ENCODE results near the gene TMCO4. TPM values are rescaled to one million over a fixed set of nuclear protein-coding genes. Genes with fewer than 3 reads are reported as not detected.

TMCO4 gene
- total and polyA plus RNA-seq, 2 of the 4 experiments (the other 2 are of a cell fraction): 7.3 to 8.6 TPM

GRCh38 chr1:19648689-19649088 lies 151.0 kb downstream of the TMCO4 start:
- H3K4me2 ChIP-seq (ENCODE audit: low read depth, low read length): no peak overlapping the region
- H3K56ac ChIP-seq (ENCODE audit: extremely low read depth, insufficient read depth, low read length): no peak overlapping the region
- H2AK5ac ChIP-seq (ENCODE audit: low read depth, low read length): no peak overlapping the region
- H3K4me3 ChIP-seq (ENCODE audit: insufficient read depth, low read depth, low read length): no peak overlapping the region
- H4K91ac ChIP-seq (ENCODE audit: insufficient read depth, low read depth, low read length): no peak overlapping the region
- peaks cover 19% of the 10 kb centered on the region; the same call in 1 of the 2 replicates for H3K4me1 ChIP-seq (ENCODE audit: control insufficient read depth, insufficient read depth, low read length)
- H2BK15ac ChIP-seq (ENCODE audit: low read depth, low read length): no peak overlapping the region
- BruUV-seq (replicated peaks): no TSS peak
- dilution Hi-C loops (cut with HindIII; ENCODE audit: low sequenced_read_pairs, unreplicated experiment): no loop called here
- ChIA-PET POLR2A (ENCODE audit: unreplicated experiment) (no interaction called here), CTCF (interaction anchor here (0.5 to 1.0 kb wide), 2 partner anchors 148 to 624 kb away, joined by 3 to 4 read pairs; no protein-coding TSS in a partner anchor)
- no peaks in the 10 kb centered on the region for H3K27me3 ChIP-seq (ENCODE audit: control insufficient read depth, insufficient read depth, low read length)
- in situ Hi-C loops (cut with MboI; ENCODE audit: low sequenced_read_pairs): loop anchor here (5.0 to 10.0 kb wide), 2 partner anchors 164 to 306 kb away; partner anchors contain the start of gene CAPZB
- H4K5ac ChIP-seq (ENCODE audit: low read depth, low read length): no peak overlapping the region
- H3K9ac ChIP-seq (ENCODE audit: low read depth, low read length): no peak overlapping the region
- H2AFZ ChIP-seq (replicated peaks; ENCODE audit: low read length, poor library complexity): peak overlapping the region; percentile 11
- H3K36me3 ChIP-seq (ENCODE audit: control insufficient read depth, insufficient read depth, low read length): peaks cover 2% of the 10 kb centered on the region; the same call in 1 of the 2 replicates
- H2BK5ac ChIP-seq (ENCODE audit: low read depth, low read length, poor library complexity, severe bottlenecking): no peak overlapping the region
- no peak overlapping the region for H3K27ac ChIP-seq (ENCODE audit: insufficient read depth, low read length)
- intact Hi-C loops (cut with micrococcal nuclease): no loop called here
- TF ChIP-seq MAFK (IDR thresholded peaks at IDR 0.05; ENCODE audit: low read depth, low read length) (no peak), CTCF (conservative IDR thresholded peaks at IDR 0.05; ENCODE audit: low read depth, low read length) (peak; percentile 33; the same call in 1 of the 2 replicates), CEBPB (IDR thresholded peaks at IDR 0.05; ENCODE audit: low read depth, low read length) (no peak), RAD21 (IDR thresholded peaks at IDR 0.05; ENCODE audit: low read length) (peak; percentile 30; the same call in 1 of the 2 replicates), RCOR1 (IDR thresholded peaks at IDR 0.05; ENCODE audit: insufficient replicate concordance, low read length) (no peak)
- 100% methylated on average over 1 of the region's 11 CpGs; no CpG with 5 or more reads in 1 of the 2 experiments for WGBS, 2 experiments (ENCODE audit: extremely low coverage in 2 of 2, insufficient read length in 1 of 2)
- H3K4ac ChIP-seq (ENCODE audit: low read depth, low read length): no peak overlapping the region
- H4K8ac ChIP-seq (ENCODE audit: low read depth in 2 of 2, low read length in 2 of 2): no peak overlapping the region
- DNase-seq: no peak
- no peaks in the 10 kb centered on the region for H3K9me3 ChIP-seq (ENCODE audit: control insufficient read depth, insufficient read depth, low read length)
- no peak overlapping the region for H3K14ac ChIP-seq (replicated peaks; ENCODE audit: low read depth, low read length)
- ATAC-seq (ENCODE audit: low read depth): no peak
- no peak overlapping the region for H2BK20ac ChIP-seq (ENCODE audit: low read depth, low read length)
- peaks cover 49% of the 10 kb centered on the region for H4K20me1 ChIP-seq (ENCODE audit: insufficient read depth, low read length)
- H3K9me1 ChIP-seq (ENCODE audit: insufficient read depth, low read length): no peaks in the 10 kb centered on the region; the same call in 1 of the 2 replicates
- no peak overlapping the region for H3K23ac ChIP-seq (ENCODE audit: low read depth, low read length)
- H3K18ac ChIP-seq (ENCODE audit: low read depth, low read length): no peak overlapping the region
- no peak overlapping the region for H2BK120ac ChIP-seq (ENCODE audit: low read depth, low read length)
- H3K79me1 ChIP-seq (ENCODE audit: low read depth in 1 of 2, low read length in 2 of 2): peaks cover 4 to 59% of the 10 kb centered on the region in 2 experiments; a peak in 2 of 4 replicates
- H2AK9ac ChIP-seq (replicated peaks; ENCODE audit: low read depth, low read length, poor library complexity): peak overlapping the region; percentile 51
